NCI-H187 (cell line): ENCODE results near the gene FNDC3B.

ENCODE experiments used
- DNase-seq, 2 experiments: peaks; one replicate each; lab custom pipeline; 2025; lab: John Stamatoyannopoulos, UW

Gene FNDC3B

GRCh38 chr3:172397716-172398405 lies 358.5 kb downstream of the FNDC3B start:
- DNase-seq: no peak

- no peak for DNase-seq
Measured at GRCh38 chr3:172398484-172398883, 359.1 kb downstream of the FNDC3B start.

GRCh38 chr3:172402090-172402489 lies 362.7 kb downstream of the FNDC3B start:
- no peak for DNase-seq

GRCh38 chr3:172402892-172403643 lies 363.7 kb downstream of the FNDC3B start:
- DNase-seq: no peak

- no peak for DNase-seq
Measured at GRCh38 chr3:172404237-172404962, 365.0 kb downstream of the FNDC3B start.

- no peak for DNase-seq
Measured at GRCh38 chr3:172405914-172406313, 366.5 kb downstream of the FNDC3B start.

- no peak for DNase-seq
Measured at GRCh38 chr3:172407872-172408271, 368.5 kb downstream of the FNDC3B start.

- DNase-seq: no peak
Measured at GRCh38 chr3:172410702-172411477, 371.5 kb downstream of the FNDC3B start.

- DNase-seq: no peak
Measured at GRCh38 chr3:172411478-172411947, 372.1 kb downstream of the FNDC3B start.

GRCh38 chr3:172415323-172415722 lies 375.9 kb downstream of the FNDC3B start:
- no peak for DNase-seq

- DNase-seq: no peak
Measured at GRCh38 chr3:172437713-172438112, 398.3 kb downstream of the FNDC3B start.

GRCh38 chr3:172438186-172438585 lies 398.8 kb downstream of the FNDC3B start:
- no peak for DNase-seq

GRCh38 chr3:172441581-172441980 lies 402.2 kb downstream of the FNDC3B start:
- no peak for DNase-seq

GRCh38 chr3:172442606-172443005 lies 403.2 kb downstream of the FNDC3B start:
- no peak for DNase-seq

GRCh38 chr3:172444821-172445220 lies 405.4 kb downstream of the FNDC3B start:
- DNase-seq: no peak

GRCh38 chr3:172446198-172446597 lies 406.8 kb downstream of the FNDC3B start:
- DNase-seq: no peak

GRCh38 chr3:172447611-172448579 lies 408.5 kb downstream of the FNDC3B start, which contains the start of gene GHSR:
Gene GHSR (minus strand): TSS chr3:172448456. CDS start chr3:172448413, 43 bp downstream.
- no peak for DNase-seq

- DNase-seq: no peak
Measured at GRCh38 chr3:172448661-172449465, 409.5 kb downstream of the FNDC3B start.

GRCh38 chr3:172449466-172450149 lies 410.2 kb downstream of the FNDC3B start:
- DNase-seq: no peak
